GM12864 (cell line): Measurements from ENCODE around the gene GPD2.

Experiments
- DNase-seq: peaks from one replicate; pipeline ENCODE4 v3.0.0-alpha.2; 2011; ENCODE audit warnings: low read depth
- H3K4me3 ChIP-seq: 2 replicates; pipeline ENCODE4 v1.5.1; 2011; ENCODE audit warnings: mild to moderate bottlenecking, low read depth, low read length, control low read depth
- CTCF ChIP-seq: IDR thresholded peaks from 2 replicates; pipeline ENCODE4 v1.5.1; 2011; ENCODE audit warnings: low read depth, mild to moderate bottlenecking, moderate library complexity, low read length, control low read depth, inconsistent platforms; ENCODE audit errors: missing control alignments

GPD2 gene

GRCh38 chr2:156592809-156593593, 156.8 kb downstream of the GPD2 start:
- DNase-seq = no peak
- no peak overlapping the region for H3K4me3 ChIP-seq
- TF ChIP-seq CTCF = no peak

GRCh38 chr2:156593594-156593921, 157.4 kb downstream of the GPD2 start:
- no peak overlapping the region for H3K4me3 ChIP-seq
- DNase-seq = no peak
- TF ChIP-seq CTCF = no peak

GRCh38 chr2:156598563-156598962, 162.4 kb downstream of the GPD2 start:
- no peak overlapping the region for H3K4me3 ChIP-seq
- no peak for DNase-seq
- TF ChIP-seq CTCF = no peak

GRCh38 chr2:156600196-156600595, 164.0 kb downstream of the GPD2 start:
- no peak for DNase-seq
- TF ChIP-seq CTCF = no peak

GRCh38 chr2:156601855-156602551, 165.8 kb downstream of the GPD2 start:
- no peak overlapping the region for H3K4me3 ChIP-seq
- no peak for DNase-seq
- no peak for TF ChIP-seq CTCF

More at GRCh38 chr2:156600196-156600595, 164.0 kb downstream of the GPD2 start:
- H3K4me3 ChIP-seq = no peak overlapping the region

- no peak overlapping the region for H3K4me3 ChIP-seq
- DNase-seq = no peak
- TF ChIP-seq CTCF = no peak
These were observed 166.4 kb downstream of the GPD2 start for GRCh38 chr2:156602552-156602933.
